ENCODE results near the gene MPP2.

Gene MPP2

DNA sequence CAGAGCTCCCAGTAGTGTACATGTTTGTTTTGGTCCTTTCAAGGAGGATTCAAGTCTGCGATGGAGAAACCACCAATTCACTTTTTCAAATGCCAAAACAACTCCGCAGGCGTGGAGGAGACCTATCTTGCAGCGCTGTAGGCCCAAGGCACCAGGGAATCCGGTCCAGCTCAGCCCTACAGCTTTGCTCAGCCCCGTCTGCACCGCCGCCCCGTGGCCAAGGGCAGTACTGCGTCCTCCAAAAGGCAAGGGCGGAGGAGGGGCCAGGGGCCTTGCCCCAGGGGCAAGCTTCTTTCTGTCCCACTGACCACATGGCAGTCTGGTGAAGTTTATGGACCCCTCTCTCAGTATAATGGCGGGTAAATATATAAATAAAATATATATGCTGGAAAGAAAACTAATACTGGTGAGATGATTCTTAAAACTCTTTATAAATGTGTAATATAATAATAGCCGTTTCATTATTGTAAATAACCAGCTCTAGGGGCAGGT, 61.1 kb downstream of the MPP2 start (continued):
- TF ChIP-seq ZNF416 (tag by site-specific recombination; IDR thresholded peaks at IDR 0.05) (no peak), ZNF544 (tag by site-specific recombination; IDR thresholded peaks at IDR 0.05) (no peak), ZNF488 (tag by site-specific recombination; IDR thresholded peaks at IDR 0.05) (no peak), ZNF112 (tag by site-specific recombination; IDR thresholded peaks at IDR 0.05) (no peak), ZNF660 (tag by site-specific recombination; IDR thresholded peaks at IDR 0.05) (0 out of 2 replicates have a peak, but pooled peaks have one; percentile 47), ZNF596 (tag by site-specific recombination; IDR thresholded peaks at IDR 0.05) (no peak), CTCF (tag by site-specific recombination; IDR thresholded peaks at IDR 0.05) (peak; percentile 80), ZNF747 (tag by site-specific recombination; IDR thresholded peaks at IDR 0.05) (no peak), ZBTB8A (tag by site-specific recombination; IDR thresholded peaks at IDR 0.05) (peak; percentile 34; the same call in 1 of the 2 replicates), ZNF433 (tag by site-specific recombination; IDR thresholded peaks at IDR 0.05; ENCODE audit: low read depth) (no peak), PBX3 (CRISPR knock-in tag; IDR thresholded peaks at IDR 0.05) (0 out of 2 replicates have a peak, but pooled peaks have one; percentile 41), ZSCAN23 (tag by site-specific recombination; IDR thresholded peaks at IDR 0.05) (no peak), BCL11B (tag by site-specific recombination; IDR thresholded peaks at IDR 0.05; ENCODE audit: low read depth) (0 out of 2 replicates have a peak, but pooled peaks have one; percentile 64), KLF17 (tag by site-specific recombination; IDR thresholded peaks at IDR 0.05) (no peak), ZSCAN30 (tag by site-specific recombination; IDR thresholded peaks at IDR 0.05) (peak; percentile 51; the same call in 1 of the 2 replicates)
- TF ChIP-seq, protein P1, sequence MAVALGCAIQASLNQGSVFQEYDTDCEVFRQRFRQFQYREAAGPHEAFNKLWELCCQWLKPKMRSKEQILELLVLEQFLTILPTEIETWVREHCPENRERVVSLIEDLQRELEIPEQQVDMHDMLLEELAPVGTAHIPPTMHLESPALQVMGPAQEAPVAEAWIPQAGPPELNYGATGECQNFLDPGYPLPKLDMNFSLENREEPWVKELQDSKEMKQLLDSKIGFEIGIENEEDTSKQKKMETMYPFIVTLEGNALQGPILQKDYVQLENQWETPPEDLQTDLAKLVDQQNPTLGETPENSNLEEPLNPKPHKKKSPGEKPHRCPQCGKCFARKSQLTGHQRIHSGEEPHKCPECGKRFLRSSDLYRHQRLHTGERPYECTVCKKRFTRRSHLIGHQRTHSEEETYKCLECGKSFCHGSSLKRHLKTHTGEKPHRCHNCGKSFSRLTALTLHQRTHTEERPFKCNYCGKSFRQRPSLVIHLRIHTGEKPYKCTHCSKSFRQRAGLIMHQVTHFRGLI (tag by site-specific recombination; IDR thresholded peaks at IDR 0.05): peak; percentile 71; the same call in 1 of the 2 replicates

GRCh38 chr17:43845766-43846165, 61.6 kb downstream of the MPP2 start:
- H3K27ac ChIP-seq (ENCODE audit: extremely low read depth, low read depth, low read length): no peak overlapping the region
- TF ChIP-seq ZBTB8A (tag by site-specific recombination; IDR thresholded peaks at IDR 0.05) (no peak), KLF9 (tag by site-specific recombination; IDR thresholded peaks at IDR 0.05; ENCODE audit: low read depth) (no peak)
- no peak overlapping the region for H3K4me3 ChIP-seq (ENCODE audit: low read depth, low read length)
- POLR2A ChIA-PET: interaction anchor here (0.9 to 1.3 kb wide), 3 partner anchors 13 to 67 kb away, joined by 3 to 9 read pairs (median 3); partner anchors contain the start of genes DUSP3 and MPP3
- no peaks in the 10 kb centered on the region for H3K36me3 ChIP-seq (ENCODE audit: control insufficient read depth in 2 of 2, insufficient read depth in 1 of 2, low read length in 2 of 2)
- no peaks in the 10 kb centered on the region for H3K9me3 ChIP-seq (ENCODE audit: control insufficient read depth, insufficient read depth, low read depth, low read length)
- H3K4me1 ChIP-seq (ENCODE audit: control insufficient read depth, insufficient read depth, low read length): peaks cover 5% of the 10 kb centered on the region
- CTCF ChIA-PET: interaction anchor here (0.6 to 3.3 kb wide), 47 partner anchors 8 to 688 kb away, joined by 3 to 56 read pairs (median 5); partner anchors contain the start of genes CFAP97D1, MPP2 and MPP3
